ENCODE measurements around the gene SYNJ2.

DNA sequence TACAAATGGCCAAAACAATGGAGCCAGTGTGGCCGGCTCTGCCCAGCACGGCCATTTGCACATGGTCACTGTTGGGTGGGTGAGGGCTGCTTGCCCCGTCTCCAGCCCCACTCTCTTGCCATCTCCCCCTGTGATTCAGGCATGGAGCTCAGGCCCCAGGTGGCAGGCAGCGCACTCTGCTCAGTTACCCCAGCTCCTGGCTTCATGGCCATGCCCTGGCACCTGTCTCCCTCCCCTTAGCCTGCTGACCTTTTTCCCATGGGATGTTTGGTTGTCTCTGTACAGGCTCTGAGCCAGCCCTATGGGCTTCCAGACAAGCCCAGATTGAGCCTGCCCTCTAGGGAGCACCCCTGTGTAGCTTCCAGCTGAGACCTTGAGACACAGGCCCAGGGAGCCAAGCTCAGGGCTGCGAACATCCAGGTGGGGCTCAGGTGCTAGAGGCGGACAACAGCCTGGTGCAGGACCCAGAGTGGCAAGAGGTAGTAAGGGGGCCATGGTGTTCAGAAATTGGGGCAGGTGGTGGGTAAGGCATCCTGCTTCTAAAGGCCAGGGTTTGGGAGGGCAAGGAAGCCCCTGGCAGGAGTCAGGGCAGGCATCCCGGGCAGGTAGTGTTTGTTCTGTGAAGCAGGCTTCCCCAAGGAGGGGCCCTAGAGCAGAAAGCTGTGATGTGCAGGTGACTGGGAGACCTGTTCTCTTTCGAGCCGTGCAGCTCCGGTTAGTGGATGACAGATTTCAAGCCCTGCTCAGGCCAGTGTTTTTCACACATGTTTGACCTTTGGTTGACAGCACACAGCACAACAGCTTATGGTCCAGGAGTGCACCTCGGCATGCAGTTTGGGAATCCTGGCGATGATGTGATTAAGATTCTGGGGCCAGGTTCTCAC, 17.7 kb downstream of the SYNJ2 start:
- TF ChIP-seq POLR2AphosphoS5 (IDR thresholded peaks at IDR 0.05; ENCODE audit: low read depth, low read length): no peak
- TF ChIP-seq POLR2A (IDR thresholded peaks at IDR 0.05; ENCODE audit: low read depth, low read length): no peak
- no peak for TF ChIP-seq TAF1 (IDR thresholded peaks at IDR 0.05; ENCODE audit: low read depth, low read length)
- TF ChIP-seq POU2F2 (IDR thresholded peaks at IDR 0.05; ENCODE audit: low read depth, low read length): no peak
- no peak for TF ChIP-seq SPI1 (IDR thresholded peaks at IDR 0.05; ENCODE audit: low read depth, low read length)
- no peak for TF ChIP-seq PAX5 (IDR thresholded peaks at IDR 0.05; ENCODE audit: insufficient read depth, low read length, severe bottlenecking)

Measured in GM12891 (cell line).